KG1 (cell line): ENCODE data around the gene DDX31.

Source experiments
- DNase-seq: peaks from one replicate; lab custom pipeline; 2025; lab: John Stamatoyannopoulos, UW

DDX31 gene

DNA sequence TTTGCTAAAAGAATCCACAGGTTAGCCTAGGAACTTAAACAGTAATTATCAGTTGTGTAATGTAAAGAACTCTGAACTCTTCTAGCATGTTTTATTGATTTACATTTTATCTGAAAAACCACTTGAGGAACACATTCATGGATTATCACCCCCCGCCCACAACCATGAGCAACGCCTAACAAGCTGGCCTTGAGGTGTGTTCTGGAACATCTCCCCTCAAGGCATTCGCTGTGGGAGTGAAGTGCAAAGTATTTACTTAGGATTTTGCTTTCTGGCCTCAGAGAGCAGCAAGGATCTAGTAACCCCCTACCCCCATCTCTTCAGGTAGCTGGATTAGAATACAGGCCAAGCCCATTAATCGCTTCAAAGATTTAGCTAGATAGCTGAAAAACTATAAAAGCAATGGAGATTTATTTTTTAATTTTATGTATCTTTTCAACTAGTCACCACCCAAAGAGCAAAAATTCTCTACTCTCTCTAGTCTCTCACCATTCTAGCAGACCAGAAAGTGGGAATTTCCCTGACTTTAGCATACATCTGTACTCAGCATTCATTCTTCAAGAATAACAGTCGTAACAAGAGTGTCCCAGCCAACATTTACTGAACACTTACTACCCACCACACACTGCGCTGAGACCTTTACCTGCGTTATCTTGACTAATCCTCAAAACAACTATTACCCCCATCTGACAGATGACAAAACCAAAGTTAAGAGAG is 37.2 kb downstream of the DDX31 start:
- DNase-seq = no peak

- DNase-seq = no peak
Observed at GRCh38 chr9:132631685-132632084, 38.1 kb downstream of the DDX31 start.

DNA sequence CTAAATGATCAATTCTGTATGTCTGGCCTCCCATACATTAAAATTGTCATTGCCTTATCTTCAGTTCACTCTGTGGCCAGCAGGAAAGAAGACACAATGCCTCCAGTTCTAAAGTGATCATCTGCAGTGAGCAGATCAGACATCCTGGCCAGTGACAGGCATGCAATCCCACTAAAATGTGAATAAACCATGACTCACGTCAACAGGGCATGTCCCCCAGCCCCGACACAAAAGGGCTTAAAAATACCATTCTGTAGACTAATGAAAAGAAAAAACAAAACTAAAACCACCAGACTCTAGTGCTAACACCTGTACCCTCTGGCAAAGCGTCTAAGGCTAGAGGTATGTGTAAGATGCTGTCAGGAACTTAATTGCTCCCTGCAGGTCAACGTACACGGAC is 38.5 kb downstream of the DDX31 start:
- DNase-seq = no peak

- DNase-seq = no peak
Observed at GRCh38 chr9:132630811-132631210, 39.0 kb downstream of the DDX31 start.

DNA sequence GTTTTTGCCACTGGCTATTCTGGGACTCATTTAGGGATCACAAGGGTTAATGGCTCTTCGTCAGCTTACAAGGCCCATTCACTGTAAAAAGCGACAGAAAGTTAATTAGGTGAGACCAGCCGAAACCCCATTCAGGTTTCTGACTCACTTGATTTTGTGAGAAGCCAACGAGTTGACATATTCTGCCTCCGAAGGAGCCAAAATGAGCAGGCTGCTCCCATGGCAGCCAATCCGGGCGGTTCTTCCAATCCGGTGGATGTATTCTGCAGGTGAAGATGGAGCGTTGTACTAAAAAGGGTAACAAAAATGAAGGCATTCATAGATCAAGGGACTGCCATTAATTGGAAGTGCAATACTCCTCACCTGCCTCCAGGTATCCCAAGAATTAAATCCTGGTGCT is 39.7 kb downstream of the DDX31 start:
- DNase-seq = no peak

DNA sequence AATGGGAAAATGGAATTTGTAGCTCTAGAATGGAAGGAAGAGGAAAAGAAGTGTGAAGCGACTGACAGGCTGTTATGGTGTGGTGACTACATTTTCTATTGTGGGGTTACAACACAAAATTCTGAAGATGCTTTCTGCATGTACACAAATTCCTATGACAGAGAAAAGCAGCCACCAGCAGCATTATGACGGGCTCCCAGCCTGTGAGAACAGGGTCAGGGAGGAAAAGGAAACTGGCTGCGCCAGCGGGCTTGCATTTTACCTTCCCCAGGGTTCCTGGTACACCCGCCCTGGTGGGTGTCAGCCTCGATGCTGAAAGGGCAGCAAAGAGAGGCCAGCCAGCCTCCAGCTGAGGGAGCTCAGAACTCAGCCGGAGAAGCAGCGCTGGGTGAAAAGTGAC is 41.0 kb downstream of the DDX31 start:
- no peak for DNase-seq

- DNase-seq = no peak
Observed at GRCh38 chr9:132627594-132627993, 42.2 kb downstream of the DDX31 start.

GRCh38 chr9:132627106-132627505 is 42.7 kb downstream of the DDX31 start:
- DNase-seq = no peak

DNA sequence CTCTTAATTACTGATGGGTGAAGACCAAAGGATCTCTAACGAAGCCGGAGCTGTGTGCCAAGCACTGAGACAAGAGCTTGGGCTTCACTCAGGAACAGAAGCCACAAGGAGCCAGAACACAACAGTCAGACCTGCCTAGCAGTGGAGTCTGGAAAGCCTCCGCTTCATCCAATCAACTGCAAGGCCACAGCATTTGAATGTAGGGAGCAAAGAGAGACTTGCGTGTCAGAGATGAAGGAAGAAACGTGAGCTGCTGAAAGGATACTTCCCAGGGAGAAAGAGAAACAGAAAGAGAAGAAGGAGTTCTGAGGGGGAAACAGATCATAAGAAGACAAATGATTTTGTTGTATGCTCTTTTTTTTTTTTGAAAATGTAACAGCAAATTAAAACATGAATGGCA is 43.5 kb downstream of the DDX31 start:
- DNase-seq = no peak

DNA sequence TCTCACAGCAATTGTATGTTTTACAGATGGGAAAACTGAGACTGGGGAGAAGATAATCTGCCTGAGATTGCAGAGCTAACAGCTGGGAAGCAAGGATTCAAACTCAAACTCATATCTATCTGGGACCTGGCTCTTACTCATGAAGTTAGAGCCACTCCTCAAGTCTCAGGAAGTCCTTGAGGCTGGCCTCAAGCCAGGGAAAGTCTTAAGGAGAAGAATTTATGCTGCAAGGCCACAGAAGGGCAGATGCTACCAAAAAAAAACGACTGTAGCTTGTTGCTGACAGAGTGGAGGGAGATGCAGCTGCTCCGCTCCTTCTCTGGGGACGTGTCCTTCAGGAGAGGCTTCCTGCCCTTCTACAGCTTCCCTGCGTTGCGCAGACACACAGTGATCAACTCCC is 47.6 kb downstream of the DDX31 start:
- no peak for DNase-seq

DNA sequence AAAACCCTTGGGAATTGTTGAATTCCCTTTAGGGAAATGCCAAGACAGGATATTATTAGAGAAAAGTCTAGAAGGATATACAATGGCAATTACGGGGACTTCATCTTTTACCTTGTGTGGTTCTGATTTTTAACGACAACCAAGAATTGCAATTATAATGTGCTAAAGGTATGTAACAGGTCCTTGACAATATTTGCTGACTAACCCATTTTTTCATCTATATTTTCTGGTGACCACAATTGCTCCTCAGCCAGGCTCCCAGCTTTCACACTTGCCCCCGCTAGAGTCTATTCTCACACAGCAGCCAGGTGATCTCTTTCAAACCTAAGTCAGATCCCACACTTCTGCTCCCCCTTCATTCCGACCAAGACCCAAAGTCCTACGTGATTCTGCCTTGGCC is 53.1 kb downstream of the DDX31 start:
- DNase-seq = no peak

GRCh38 chr9:132615774-132616173 is 54.0 kb downstream of the DDX31 start:
- DNase-seq = no peak

- no peak for DNase-seq
Observed at GRCh38 chr9:132614324-132614723, 55.5 kb downstream of the DDX31 start.

- no peak for DNase-seq
Observed at GRCh38 chr9:132610661-132611060, 59.1 kb downstream of the DDX31 start.

DNA sequence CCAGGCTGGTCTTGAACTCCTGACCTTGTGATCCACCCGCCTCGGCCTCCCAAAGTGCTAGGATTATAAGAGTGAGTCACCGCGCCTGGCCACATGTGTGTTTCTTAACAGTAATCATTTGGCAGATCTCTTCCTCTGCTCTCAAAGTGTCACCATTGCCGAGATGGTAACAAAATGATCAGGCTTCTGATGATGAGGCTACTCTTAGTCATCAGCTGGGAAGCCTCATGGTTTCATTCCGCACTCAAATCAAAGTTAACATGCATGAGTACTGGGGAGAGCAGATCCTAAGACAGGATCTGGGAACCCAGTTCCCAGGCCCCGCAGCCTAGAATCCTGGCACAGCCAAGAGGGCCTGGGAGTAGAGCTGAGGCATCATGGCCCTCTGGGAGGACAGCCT is 60.0 kb downstream of the DDX31 start:
- DNase-seq = no peak

DNA sequence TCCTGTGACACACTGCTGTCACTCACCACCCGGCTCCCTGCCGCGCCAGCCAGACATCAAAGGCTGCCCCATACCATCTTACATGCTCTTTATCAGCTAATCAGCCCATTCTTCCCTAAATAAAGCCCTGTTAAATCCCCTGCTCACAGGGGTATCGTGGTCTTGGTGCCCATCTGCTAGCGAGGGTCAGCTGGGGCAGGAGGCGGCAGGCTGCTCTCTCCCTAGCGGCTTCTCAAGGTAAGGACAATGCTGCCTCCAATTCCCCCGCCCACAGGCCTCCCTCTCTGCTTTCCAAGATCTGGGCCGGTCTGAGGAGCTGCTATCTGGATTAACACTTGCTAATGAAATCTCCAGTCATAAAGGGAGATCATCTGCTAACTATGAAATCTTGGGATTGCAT is 60.6 kb downstream of the DDX31 start:
- no peak for DNase-seq

GRCh38 chr9:132606066-132606465 is 63.7 kb downstream of the DDX31 start:
- no peak for DNase-seq

DNA sequence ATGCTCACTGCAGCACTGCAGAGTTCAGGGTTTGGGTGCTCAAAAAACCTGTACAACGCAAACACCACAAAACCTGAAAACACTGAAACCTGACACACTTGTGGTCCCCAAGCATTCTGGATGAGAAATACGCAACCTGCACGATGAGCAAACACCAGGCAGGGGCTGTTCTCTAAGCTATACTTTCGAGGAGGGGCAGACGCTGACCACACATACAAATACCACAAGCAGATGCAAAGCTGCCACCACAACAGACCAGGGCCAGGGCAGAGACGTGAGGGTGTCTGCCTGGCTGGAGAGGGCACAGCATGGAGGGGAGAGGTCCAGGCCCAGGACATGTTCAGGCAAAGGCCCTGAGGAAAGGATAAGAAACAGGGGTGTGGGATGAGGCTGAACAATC is 64.4 kb downstream of the DDX31 start:
- DNase-seq = no peak

DNA sequence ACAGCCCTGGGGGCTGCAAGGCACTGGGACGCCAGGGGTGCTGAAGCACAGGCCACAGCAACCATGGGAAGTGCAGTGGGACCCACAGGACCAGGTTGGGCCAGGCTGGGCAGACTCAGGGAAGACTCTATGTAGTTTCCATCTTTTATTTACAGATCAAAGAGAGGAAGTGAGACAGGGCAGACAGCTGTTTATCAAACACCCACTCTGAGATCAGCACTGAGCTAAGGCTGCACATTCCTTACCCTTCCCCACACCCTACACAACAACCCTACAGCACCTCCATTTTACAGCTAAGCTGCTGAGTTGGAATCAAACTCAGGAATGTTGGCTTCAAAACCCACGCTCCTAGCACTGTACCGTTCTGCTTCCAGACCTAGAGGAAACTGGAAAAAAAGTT is 67.6 kb downstream of the DDX31 start:
- DNase-seq = no peak

DNA sequence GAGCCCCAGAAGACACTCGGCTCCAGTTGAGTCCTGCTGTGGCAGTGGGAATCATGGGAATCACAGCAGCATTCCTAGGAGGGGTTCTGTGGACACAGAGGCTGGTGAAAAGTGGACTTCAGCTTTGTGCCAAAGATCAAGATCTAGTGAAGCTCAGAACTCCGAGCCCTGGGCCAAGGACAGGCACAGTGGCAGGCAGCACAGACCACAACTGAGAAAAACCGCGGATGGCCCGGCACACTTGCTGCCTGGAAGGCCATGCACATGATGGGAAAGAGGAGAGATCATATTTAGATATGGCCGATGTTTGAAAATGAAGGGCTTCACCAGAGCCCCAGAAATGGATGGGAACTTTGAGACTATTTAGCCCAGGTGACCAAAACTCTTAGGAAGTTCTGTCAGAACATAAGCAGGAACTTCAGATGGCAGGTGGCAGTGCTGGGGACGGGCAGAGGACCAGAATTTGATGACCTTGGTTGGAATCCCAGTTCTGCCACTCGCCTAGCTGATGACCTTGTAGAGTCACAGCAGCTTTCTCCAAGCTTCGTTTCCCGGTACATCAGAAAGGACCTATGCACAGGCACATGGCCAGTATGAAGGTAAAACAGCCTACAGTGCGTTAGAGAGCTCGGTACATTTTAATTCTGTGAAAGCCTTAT is 69.3 kb downstream of the DDX31 start:
- DNase-seq = no peak

- DNase-seq = no peak
Observed at GRCh38 chr9:132597073-132597775, 72.6 kb downstream of the DDX31 start.

- DNase-seq = no peak
Observed at GRCh38 chr9:132596200-132596599, 73.6 kb downstream of the DDX31 start.

DNA sequence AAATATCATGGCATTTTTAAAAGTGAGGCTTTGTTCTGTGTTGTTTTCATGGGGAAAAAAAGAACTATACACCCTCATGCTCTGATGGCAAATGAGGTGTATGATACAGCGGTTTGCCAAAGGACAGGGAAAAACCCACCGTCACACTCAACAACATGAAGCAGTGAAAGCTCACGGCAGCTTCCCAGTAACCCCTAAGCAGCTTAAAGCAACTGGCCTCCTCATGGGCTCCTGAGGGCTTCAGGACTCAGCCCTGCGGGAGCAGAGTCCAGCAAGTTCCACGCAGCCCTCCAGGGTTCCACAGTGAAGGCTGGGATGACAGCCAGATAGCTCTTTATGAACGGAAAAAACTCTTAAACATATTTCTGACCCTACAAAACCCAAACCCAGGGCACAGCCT is 74.5 kb downstream of the DDX31 start:
- no peak for DNase-seq
